NCI-H1436 treated with DMSO at 0.1 percent for 48 hours (cell line): ENCODE results near the gene TDRD9.
A peak's percentile ranks its signal among the peaks of the same experiment; 100 is the strongest.
"Not testable (repeated sequence)": the region's sequence is repeated elsewhere in the genome, so short reads cannot be mapped to it uniquely, and the experiment has no call there.

ENCODE experiments used
- DNase-seq: peaks from one replicate; lab custom pipeline; 2025; lab: John Stamatoyannopoulos, UW

TDRD9 gene

DNA sequence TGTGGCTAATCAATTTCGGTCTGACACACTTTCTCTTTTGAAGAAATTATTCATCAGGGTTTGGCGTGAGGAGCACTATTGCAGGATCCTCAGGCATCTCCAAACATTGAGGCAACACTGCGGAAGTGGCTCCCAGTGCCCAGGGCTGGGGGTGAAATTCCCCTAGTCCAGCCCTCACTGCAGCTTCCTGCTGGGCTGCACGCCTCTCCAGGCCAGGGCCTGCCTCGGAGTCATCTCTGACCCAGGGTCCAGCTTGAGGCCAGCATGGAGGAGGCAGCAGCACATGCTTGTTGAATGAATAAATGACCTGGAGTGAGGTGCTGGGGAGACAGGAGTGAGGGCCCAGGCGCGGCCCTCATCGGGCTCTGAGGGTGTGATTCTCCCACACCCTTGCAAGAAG is 36.0 kb upstream of the TDRD9 start:
- DNase-seq, result no peak

DNA sequence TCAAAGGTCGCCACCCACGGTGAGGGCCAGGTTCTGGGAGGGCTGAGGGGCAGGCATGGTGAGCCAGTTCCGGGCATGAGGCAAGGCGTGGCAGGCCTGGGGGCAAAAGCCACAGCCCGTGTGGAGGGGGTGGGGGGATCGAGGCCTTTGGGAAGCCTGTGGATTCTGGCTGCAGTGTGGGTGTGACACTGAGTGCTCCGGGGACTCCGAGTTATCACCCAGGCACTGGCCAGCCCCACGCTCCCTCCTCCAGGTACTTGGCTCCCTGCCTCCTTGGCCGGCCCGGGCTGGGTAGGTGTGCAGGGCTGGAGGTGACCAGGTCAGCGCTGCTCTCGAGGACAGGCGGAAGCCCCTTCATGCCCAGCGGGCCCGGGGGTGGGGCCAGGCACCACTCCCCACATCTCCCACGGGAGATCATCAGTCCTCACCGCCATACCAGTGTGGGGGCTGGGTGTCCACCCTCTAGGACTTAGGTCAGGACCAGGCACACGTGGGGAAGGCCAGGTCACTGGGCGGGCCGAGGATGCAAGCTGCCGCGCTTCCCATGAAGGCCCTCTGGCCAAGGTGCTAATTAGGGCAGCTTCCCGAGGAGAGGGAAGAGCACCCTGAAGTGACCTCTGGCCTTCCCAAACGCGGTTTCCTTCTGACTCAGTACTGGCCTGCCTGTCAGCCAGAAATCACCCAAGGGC is 34.1 kb upstream of the TDRD9 start:
- DNase-seq, result no peak

GRCh38 chr14:103894723-103895059 is 33.6 kb upstream of the TDRD9 start:
- no peak for DNase-seq

DNA sequence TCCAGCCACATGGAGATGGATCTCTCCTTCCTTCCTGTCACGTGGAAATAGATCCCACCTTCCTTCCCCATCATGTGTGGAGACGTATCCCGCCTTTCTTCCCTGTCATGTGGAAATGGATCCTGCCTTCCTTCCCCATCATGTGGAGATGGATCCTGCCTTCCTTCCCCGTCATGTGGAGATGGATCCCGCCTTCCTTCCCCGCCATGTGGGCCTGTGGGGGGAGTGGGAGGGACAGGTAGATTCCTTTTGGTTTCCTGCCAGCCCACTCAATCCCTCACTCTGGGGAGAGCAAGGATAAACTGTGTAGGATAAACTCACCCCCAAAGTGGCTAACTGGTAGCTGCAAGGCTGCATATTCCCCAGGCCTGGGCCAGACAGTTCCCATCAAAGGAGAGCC is 31.7 kb upstream of the TDRD9 start:
- no peak for DNase-seq

- DNase-seq, result no peak
These were observed 30.9 kb upstream of the TDRD9 start for GRCh38 chr14:103897075-103897947.

DNA sequence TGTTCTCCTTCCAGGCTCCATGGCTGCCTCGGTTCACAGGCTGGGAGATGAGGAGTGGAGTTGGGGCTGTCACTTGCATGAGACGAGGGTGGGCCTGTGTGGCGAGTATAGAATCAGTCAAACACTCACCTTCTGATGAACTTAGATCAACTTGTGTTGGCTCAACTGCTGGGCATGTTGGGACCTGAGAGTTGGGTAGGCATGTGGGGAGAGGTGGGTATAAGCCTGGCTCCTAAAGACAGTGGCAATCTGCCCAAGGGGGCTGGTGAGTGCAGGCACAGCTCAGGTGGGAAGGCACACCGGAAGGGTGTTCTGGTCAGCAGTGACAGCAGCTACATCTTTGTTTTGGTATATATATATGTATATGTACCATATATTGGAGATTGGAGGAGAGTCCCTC is 30.1 kb upstream of the TDRD9 start:
- DNase-seq, result no peak

GRCh38 chr14:103898711-103899110 is 29.5 kb upstream of the TDRD9 start:
- no peak for DNase-seq

GRCh38 chr14:103899316-103899715 is 28.9 kb upstream of the TDRD9 start:
- no peak for DNase-seq

DNA sequence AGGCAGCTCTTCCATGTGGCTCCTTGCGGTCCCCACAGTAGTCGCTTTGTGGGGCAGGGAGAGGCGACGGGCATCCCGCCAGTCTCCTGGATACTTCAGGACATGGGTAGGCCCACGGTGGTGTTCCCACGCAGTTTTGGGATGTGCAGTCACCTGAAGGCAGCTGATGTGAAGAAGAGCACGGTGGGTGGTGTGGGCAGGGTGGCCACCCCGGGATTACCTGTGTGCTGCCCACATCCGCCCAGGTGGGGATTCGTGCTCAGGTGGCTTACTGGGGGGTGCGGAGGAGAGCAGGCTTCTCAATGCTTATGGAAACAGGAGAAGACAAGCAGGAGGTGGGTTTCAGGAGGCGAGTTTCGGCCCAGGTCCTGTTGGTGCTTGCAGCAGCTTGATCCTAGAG is 28.4 kb upstream of the TDRD9 start:
- no peak for DNase-seq

DNA sequence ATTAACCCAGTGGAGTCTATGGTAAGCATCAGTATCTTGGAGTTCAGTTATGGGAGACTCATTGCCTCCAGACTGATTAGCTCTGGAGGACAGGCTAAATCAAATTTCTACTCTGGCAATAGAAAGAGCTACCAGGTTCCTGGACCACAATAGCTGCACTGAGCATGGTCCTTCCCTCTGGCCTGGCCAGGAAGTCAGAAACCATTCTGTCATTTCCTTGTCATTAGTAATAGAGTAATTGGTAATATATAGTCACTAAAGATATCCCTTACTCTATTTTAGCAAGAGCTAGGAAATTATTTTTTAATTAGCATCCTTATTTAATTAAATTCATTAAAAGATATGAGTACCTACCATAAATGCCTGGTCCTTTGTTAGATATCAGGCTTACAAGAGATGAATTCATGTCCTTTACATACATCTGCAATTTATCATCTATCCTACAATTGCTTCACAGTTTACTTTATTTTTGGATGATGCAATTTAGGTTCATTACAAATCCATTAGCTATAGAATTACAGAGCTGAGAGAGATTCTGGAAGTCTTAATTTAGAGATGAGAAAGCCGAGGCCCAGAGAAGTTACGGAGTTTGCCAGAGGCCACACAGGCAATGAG is 23.7 kb upstream of the TDRD9 start:
- no peak for DNase-seq

- no peak for DNase-seq
These were observed 22.3 kb upstream of the TDRD9 start for GRCh38 chr14:103905842-103906456.

DNA sequence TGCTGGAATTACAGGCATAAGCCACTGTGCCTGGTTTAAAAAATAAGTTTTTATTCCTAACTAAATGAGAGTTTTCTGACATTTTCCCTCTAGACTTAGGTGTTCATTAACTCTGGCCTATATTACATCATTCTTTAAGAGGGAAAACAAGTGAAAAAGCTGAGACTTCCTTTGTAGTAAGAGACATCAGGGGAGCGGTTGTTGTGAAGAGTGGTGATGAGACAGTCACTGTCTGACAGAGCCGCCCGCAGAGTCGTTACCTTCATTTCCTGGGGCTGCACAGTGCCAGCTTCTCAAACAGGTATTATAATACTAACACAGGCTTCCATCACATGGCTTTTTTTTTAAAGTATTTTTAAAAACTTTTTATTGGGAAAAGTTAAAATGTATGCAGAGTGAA is 19.7 kb upstream of the TDRD9 start:
- DNase-seq, result no peak

DNA sequence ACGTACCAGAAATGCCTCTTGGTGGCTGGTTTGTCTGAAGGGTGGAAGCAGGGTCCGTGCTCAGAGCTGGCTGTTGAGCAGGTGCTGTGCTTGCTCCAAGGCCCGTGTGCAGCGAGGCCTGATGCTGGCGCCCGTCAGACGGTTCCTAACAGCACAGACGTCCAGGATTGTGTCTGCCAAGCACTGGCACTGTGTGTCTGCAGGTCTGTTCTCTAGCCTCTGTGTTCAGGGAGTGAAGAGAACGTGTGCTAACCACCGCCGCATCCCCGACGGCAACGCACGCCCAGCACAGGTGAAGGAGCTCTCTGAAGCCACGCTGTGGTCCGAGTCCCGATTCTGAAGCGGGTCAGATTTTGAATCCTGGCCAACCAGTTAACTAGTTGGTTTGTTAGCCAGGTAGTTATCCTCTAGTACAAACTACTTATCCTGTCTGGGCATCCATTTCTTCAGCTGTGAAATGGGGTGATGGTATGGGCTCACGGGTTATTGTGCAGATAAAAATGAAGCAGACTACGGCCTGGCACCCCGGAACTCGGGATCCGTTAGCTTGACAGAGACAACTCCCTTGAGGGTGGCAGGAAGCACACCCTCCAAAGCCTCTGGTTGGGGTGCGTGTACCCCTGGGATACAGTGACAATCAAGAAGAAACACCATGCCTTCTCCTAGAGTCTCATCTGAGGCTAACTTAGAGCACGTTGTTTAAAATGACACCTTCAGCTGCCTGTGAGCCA is 18.6 kb upstream of the TDRD9 start:
- no peak for DNase-seq

GRCh38 chr14:103910262-103910935 is 17.9 kb upstream of the TDRD9 start:
- DNase-seq, result peak; percentile 34

DNA sequence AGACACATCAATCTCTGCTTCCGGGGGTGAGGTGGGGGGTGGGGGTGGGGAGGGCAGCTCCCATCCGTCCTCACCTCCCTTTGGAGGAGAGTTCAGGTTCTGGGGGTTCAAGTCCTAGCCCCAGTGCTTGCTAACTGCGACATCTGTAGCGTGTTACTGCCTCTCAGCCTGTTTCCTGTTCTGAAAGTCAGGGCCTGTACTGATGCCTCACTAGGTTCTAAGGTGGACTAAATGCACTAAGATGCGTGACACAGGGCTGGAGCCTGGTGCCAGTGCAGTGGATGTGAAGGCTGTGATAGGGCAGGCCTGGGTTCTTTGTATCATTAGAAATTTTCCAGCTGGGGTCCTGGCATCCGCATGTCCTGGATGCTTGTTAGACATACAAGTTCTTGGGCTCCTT is 17.3 kb upstream of the TDRD9 start:
- DNase-seq, result no peak

GRCh38 chr14:103915616-103916015 is 12.6 kb upstream of the TDRD9 start:
- no peak for DNase-seq

DNA sequence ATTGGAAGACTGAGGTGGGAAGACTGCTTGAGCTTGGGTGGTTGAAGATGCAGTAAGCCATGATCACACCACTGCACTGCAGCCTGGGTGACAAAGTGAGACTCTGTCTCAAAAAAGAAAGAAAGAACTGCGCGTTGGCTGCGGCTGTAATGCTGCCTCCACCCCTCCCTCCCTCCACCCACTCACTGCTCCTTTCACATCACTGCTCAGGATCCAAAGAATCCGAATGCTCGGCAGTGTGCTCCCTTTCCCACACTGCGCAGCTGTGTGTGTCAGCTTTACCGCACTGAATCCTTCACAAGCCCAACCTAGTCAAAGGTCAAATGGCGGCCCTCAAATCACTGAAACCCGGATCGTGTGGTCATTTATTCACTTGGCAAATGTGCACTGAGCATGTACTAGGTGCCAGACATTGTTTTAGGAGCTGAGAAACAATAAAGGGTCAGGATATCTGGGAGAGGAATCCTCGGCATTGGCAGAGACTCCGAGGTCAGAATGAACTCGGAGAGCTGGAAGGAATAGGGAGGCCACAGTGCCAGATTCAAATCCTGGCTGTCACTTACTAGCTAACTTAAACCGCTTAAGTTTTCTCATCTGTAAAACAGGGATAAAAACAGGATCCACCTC is 11.5 kb upstream of the TDRD9 start:
- DNase-seq, result no peak

- DNase-seq, result peak; percentile 51
These were observed 7.0 kb upstream of the TDRD9 start for GRCh38 chr14:103920981-103921854.

DNA sequence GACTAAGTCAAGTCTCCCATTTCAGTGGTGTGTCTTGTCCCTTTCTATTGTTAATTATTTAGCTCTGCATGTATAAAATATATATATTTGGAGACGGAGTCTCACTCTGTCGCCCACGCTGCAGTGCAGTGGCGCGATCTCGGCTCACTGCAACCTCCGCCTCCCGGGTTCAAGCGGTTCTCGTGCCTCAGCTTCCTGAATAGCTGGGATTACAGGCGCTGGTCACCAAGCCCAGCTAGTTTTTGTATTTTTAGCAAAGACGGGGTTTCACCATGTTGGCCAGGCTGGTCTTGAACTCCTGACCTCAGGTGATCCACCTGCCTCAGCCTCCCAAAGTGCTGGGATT is 6.4 kb upstream of the TDRD9 start:
- DNase-seq, result not testable (repeated sequence)

GRCh38 chr14:103923863-103924262 is 4.4 kb upstream of the TDRD9 start:
- DNase-seq, result no peak
